ENCODE results near the gene FAHD2B. TPM values are rescaled to one million over a fixed set of nuclear protein-coding genes. Genes with fewer than 3 reads are reported as not detected.
"Not testable (repeated sequence)": the region's sequence is repeated elsewhere in the genome, so short reads cannot be mapped to it uniquely, and the experiment has no call there.

FAHD2B gene
- total and polyA plus RNA-seq, 2 of the 4 experiments (the other 2 are of a cell fraction) = 5.7 to 7.9 TPM

DNA sequence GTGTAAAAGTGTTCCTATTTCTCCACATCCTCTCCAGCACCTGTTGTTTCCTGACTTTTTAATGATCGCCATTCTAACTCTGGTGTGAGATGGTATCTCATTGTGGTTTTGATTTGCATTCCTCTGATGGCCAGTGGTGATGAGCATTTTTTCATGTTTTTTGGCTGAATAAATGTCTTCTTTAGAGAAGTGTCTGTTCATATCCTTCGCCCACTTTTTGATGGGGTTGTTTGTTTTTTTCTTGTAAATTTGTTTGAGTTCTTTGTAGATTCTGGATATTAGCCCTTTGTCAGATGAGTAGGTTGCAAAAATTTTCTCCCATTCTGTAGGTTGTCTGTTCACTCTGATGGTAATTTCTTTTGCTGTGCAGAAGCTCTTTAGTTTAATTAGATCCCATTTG, 34.4 kb upstream of the FAHD2B start:
- H4K5ac ChIP-seq (ENCODE audit: low read depth, low read length); ATAC-seq (ENCODE audit: low read depth); H3K9ac ChIP-seq (ENCODE audit: low read depth, low read length); in situ Hi-C loops (cut with MboI; ENCODE audit: low sequenced_read_pairs); H3K9me3 ChIP-seq (ENCODE audit: control insufficient read depth, insufficient read depth, low read length); H2AK5ac ChIP-seq (ENCODE audit: low read depth, low read length); H3K23ac ChIP-seq (ENCODE audit: low read depth, low read length); H3K4me3 ChIP-seq (ENCODE audit: insufficient read depth, low read depth, low read length); H3K4ac ChIP-seq (ENCODE audit: low read depth, low read length); H3K36me3 ChIP-seq (ENCODE audit: control insufficient read depth, insufficient read depth, low read length); H2BK120ac ChIP-seq (ENCODE audit: low read depth, low read length); H3K27ac ChIP-seq (ENCODE audit: insufficient read depth, low read length); H3K14ac ChIP-seq (replicated peaks; ENCODE audit: low read depth, low read length); dilution Hi-C loops (cut with HindIII; ENCODE audit: low sequenced_read_pairs, unreplicated experiment); H2BK20ac ChIP-seq (ENCODE audit: low read depth, low read length); H2AK9ac ChIP-seq (replicated peaks; ENCODE audit: low read depth, low read length, poor library complexity); H3K4me1 ChIP-seq (ENCODE audit: control insufficient read depth, insufficient read depth, low read length); H3K27me3 ChIP-seq (ENCODE audit: control insufficient read depth, insufficient read depth, low read length); H3K79me1 ChIP-seq (ENCODE audit: low read depth in 1 of 2, low read length in 2 of 2); H4K20me1 ChIP-seq (ENCODE audit: insufficient read depth, low read length); H2AFZ ChIP-seq (replicated peaks; ENCODE audit: low read length, poor library complexity); CTCF ChIA-PET; DNase-seq; intact Hi-C loops (cut with micrococcal nuclease); H3K4me2 ChIP-seq (ENCODE audit: low read depth, low read length); H3K56ac ChIP-seq (ENCODE audit: extremely low read depth, insufficient read depth, low read length); BruUV-seq (replicated peaks); H3K9me1 ChIP-seq (ENCODE audit: insufficient read depth, low read length); H4K91ac ChIP-seq (ENCODE audit: insufficient read depth, low read depth, low read length); H2BK5ac ChIP-seq (ENCODE audit: low read depth, low read length, poor library complexity, severe bottlenecking); POLR2A ChIA-PET (ENCODE audit: unreplicated experiment); H3K18ac ChIP-seq (ENCODE audit: low read depth, low read length); H2BK15ac ChIP-seq (ENCODE audit: low read depth, low read length); H4K8ac ChIP-seq (ENCODE audit: low read depth in 2 of 2, low read length in 2 of 2): not testable (repeated sequence)
- WGBS, 2 experiments (ENCODE audit: extremely low coverage in 2 of 2, insufficient read length in 1 of 2) = no CpG with 5 or more reads among the region's 2 CpGs

- H2BK20ac ChIP-seq (ENCODE audit: low read depth, low read length); DNase-seq; H2BK15ac ChIP-seq (ENCODE audit: low read depth, low read length); H3K27me3 ChIP-seq (ENCODE audit: control insufficient read depth, insufficient read depth, low read length); BruUV-seq (replicated peaks); H3K56ac ChIP-seq (ENCODE audit: extremely low read depth, insufficient read depth, low read length); H3K4ac ChIP-seq (ENCODE audit: low read depth, low read length); H3K4me1 ChIP-seq (ENCODE audit: control insufficient read depth, insufficient read depth, low read length); H3K9me3 ChIP-seq (ENCODE audit: control insufficient read depth, insufficient read depth, low read length); H2AK9ac ChIP-seq (replicated peaks; ENCODE audit: low read depth, low read length, poor library complexity); H3K36me3 ChIP-seq (ENCODE audit: control insufficient read depth, insufficient read depth, low read length); H2BK120ac ChIP-seq (ENCODE audit: low read depth, low read length); dilution Hi-C loops (cut with HindIII; ENCODE audit: low sequenced_read_pairs, unreplicated experiment); H3K79me1 ChIP-seq (ENCODE audit: low read depth in 1 of 2, low read length in 2 of 2); H2AK5ac ChIP-seq (ENCODE audit: low read depth, low read length); H4K91ac ChIP-seq (ENCODE audit: insufficient read depth, low read depth, low read length); intact Hi-C loops (cut with micrococcal nuclease); H4K5ac ChIP-seq (ENCODE audit: low read depth, low read length); CTCF ChIA-PET; POLR2A ChIA-PET (ENCODE audit: unreplicated experiment); H4K20me1 ChIP-seq (ENCODE audit: insufficient read depth, low read length); H4K8ac ChIP-seq (ENCODE audit: low read depth in 2 of 2, low read length in 2 of 2); H3K9me1 ChIP-seq (ENCODE audit: insufficient read depth, low read length): not testable (repeated sequence)
- peak overlapping the region; percentile 63 for H3K9ac ChIP-seq (ENCODE audit: low read depth, low read length)
- H3K23ac ChIP-seq (ENCODE audit: low read depth, low read length) = peak overlapping the region; percentile 93
- H3K18ac ChIP-seq (ENCODE audit: low read depth, low read length) = peak overlapping the region; percentile 33; the same call in 1 of the 2 replicates
- WGBS, 2 experiments (ENCODE audit: extremely low coverage in 2 of 2, insufficient read length in 1 of 2) = no CpG with 5 or more reads among the region's 18 CpGs
- peak; percentile 2; the same call in 1 of the 2 replicates for ATAC-seq (ENCODE audit: low read depth)
- peak overlapping the region; percentile 22 for H3K14ac ChIP-seq (replicated peaks; ENCODE audit: low read depth, low read length)
- in situ Hi-C loops (cut with MboI; ENCODE audit: low sequenced_read_pairs) = loop anchor here (25.0 kb wide), 2 partner anchors 102 to 252 kb away; partner anchors contain the start of genes ANKRD39 and SEMA4C
- H3K4me3 ChIP-seq (ENCODE audit: insufficient read depth, low read depth, low read length) = peak overlapping the region; percentile 87
- peak overlapping the region; percentile 82 for H3K4me2 ChIP-seq (ENCODE audit: low read depth, low read length)
- peak overlapping the region; percentile 71 for H2AFZ ChIP-seq (replicated peaks; ENCODE audit: low read length, poor library complexity)
- H3K27ac ChIP-seq (ENCODE audit: insufficient read depth, low read length) = peak overlapping the region; percentile 19
- peak overlapping the region; percentile 46 for H2BK5ac ChIP-seq (ENCODE audit: low read depth, low read length, poor library complexity, severe bottlenecking)
These were observed 19.2 kb upstream of the FAHD2B start for GRCh38 chr2:97113882-97114255.
